GM12891 (cell line): Measurements from ENCODE around the gene SNX15.

Experiments
- PAX5 ChIP-seq: IDR thresholded peaks from 2 replicates; pipeline ENCODE4 v1.6.1; 2011; ENCODE audit warnings: low read length, moderate library complexity, mild to moderate bottlenecking; ENCODE audit not compliant: insufficient read depth, severe bottlenecking
- POLR2A ChIP-seq: IDR thresholded peaks from 2 replicates; pipeline ENCODE4 v1.6.1; 2011; ENCODE audit warnings: low read depth, low read length, control low read depth
- POLR2AphosphoS5 ChIP-seq: IDR thresholded peaks from 2 replicates; pipeline ENCODE4 v1.6.1; 2011; ENCODE audit warnings: low read depth, low read length, control low read depth
- POU2F2 ChIP-seq: IDR thresholded peaks from 2 replicates; pipeline ENCODE4 v1.6.1; 2011; ENCODE audit warnings: low read depth, mild to moderate bottlenecking, control low read depth, low read length, moderate library complexity
- SPI1 ChIP-seq: IDR thresholded peaks from 2 replicates; pipeline ENCODE4 v1.6.1; 2011; ENCODE audit warnings: low read depth, low read length, control low read depth
- TAF1 ChIP-seq: IDR thresholded peaks from 2 replicates; pipeline ENCODE4 v1.6.1; 2011; ENCODE audit warnings: low read depth, low read length, control low read depth

DNA sequence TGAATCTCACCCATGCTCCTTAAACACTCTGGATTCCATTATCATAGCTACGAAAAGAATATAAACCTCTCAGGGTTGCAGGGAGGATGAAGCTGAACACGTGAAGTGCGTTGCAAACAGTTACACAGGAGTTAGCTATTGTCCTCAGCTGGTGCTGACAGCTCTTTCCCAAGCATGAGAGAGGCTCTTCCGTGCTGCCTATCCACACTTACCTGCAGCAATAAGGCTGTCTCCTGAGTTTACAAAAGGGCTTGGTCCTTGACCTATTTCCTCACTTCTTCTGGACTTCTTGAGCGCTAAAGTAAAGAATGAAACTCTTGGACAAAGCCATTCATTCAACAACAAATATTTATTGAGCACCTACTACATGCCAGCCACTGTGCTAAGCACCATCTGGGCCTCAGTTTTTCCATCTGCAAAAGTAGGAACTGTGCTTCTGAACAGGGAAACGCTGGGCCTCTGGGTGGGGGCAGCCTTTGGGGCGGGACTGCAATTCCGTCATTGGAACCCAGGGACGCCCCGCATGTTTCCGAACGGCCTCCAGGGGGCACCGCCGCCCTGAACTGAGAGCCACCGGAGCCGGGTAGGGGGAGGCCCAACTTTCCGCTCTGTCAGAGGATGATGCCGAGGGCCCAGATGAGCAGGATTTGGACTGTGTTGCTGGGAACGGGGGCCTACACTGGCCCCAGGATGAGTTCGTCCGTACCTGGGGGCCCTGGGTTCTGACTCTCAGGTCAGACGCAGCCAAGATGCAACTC, 13.9 kb upstream of the SNX15 start:
- TF ChIP-seq TAF1 (no peak), POLR2A (peak; percentile 35; the same call in 1 of the 2 replicates), SPI1 (no peak), POU2F2 (0 out of 2 replicates have a peak, but pooled peaks have one; percentile 24), POLR2AphosphoS5 (no peak), PAX5 (no peak)
